Measurements from ENCODE around the gene MDFIC. TPM values are rescaled to one million over a fixed set of nuclear protein-coding genes. Genes with fewer than 3 reads are reported as not detected.
"Not testable (repeated sequence)": the region's sequence is repeated elsewhere in the genome, so short reads cannot be mapped to it uniquely, and the experiment has no call there.

MDFIC gene
- total RNA-seq, 1 experiment from 2014 or later, result 13.0 TPM

- intact Hi-C loops (cut with micrococcal nuclease; ENCODE audit: unreplicated experiment), result no loop called here
- H3K36me3 Mint-ChIP-seq (ENCODE audit: insufficient read depth, unreplicated experiment), result no peaks in the 10 kb centered on the region
- DNase-seq, result no peak
These were observed 36.1 kb upstream of the MDFIC start for GRCh38 chr7:114885836-114886235.

GRCh38 chr7:114886241-114886640 lies 35.7 kb upstream of the MDFIC start:
- Mint-ChIP-seq H3K4me1 (ENCODE audit: low read depth, unreplicated experiment) (no peaks in the 10 kb centered on the region), H3K36me3 (ENCODE audit: insufficient read depth, unreplicated experiment) (no peaks in the 10 kb centered on the region), H3K27me3 (ENCODE audit: unreplicated experiment) (no peaks in the 10 kb centered on the region), H3K4me3 (ENCODE audit: low read depth, unreplicated experiment) (no peak overlapping the region), H3K9me3 (ENCODE audit: low read depth, unreplicated experiment) (peaks cover 3% of the 10 kb centered on the region), H3K27ac (ENCODE audit: unreplicated experiment) (no peak overlapping the region)
- DNase-seq, result no peak
- BruUV-seq (replicated peaks), result no TSS peak
- CTCF ChIA-PET, result interaction anchor here (0.6 kb wide), 1 partner anchor 387 kb away, joined by 4 read pairs; no protein-coding TSS in a partner anchor
- intact Hi-C loops (cut with micrococcal nuclease; ENCODE audit: unreplicated experiment), result no loop called here
- TF ChIP-seq CTCF (IDR thresholded peaks at IDR 0.05; ENCODE audit: unreplicated experiment), result no peak

More at GRCh38 chr7:114885836-114886235, 36.1 kb upstream of the MDFIC start:
- no peak overlapping the region for H3K4me3 Mint-ChIP-seq (ENCODE audit: low read depth, unreplicated experiment)
- no TSS peak for BruUV-seq (replicated peaks)
- CTCF ChIA-PET, result interaction anchor here (0.6 kb wide), 1 partner anchor 386 kb away, joined by 4 read pairs; no protein-coding TSS in a partner anchor
- H3K4me1 Mint-ChIP-seq (ENCODE audit: low read depth, unreplicated experiment), result no peaks in the 10 kb centered on the region
- no peaks in the 10 kb centered on the region for H3K27me3 Mint-ChIP-seq (ENCODE audit: unreplicated experiment)
- no peak for TF ChIP-seq CTCF (IDR thresholded peaks at IDR 0.05; ENCODE audit: unreplicated experiment)
- H3K27ac Mint-ChIP-seq (ENCODE audit: unreplicated experiment), result no peak overlapping the region
- H3K9me3 Mint-ChIP-seq (ENCODE audit: low read depth, unreplicated experiment), result peaks cover 7% of the 10 kb centered on the region

GRCh38 chr7:114889116-114889515 lies 32.8 kb upstream of the MDFIC start:
- H3K27me3 Mint-ChIP-seq (ENCODE audit: unreplicated experiment); intact Hi-C loops (cut with micrococcal nuclease; ENCODE audit: unreplicated experiment); H3K36me3 Mint-ChIP-seq (ENCODE audit: insufficient read depth, unreplicated experiment); BruUV-seq (replicated peaks); DNase-seq; H3K9me3 Mint-ChIP-seq (ENCODE audit: low read depth, unreplicated experiment); H3K4me1 Mint-ChIP-seq (ENCODE audit: low read depth, unreplicated experiment); H3K4me3 Mint-ChIP-seq (ENCODE audit: low read depth, unreplicated experiment): not testable (repeated sequence)
- peak overlapping the region; percentile 40 for H3K27ac Mint-ChIP-seq (ENCODE audit: unreplicated experiment)
- CTCF ChIA-PET, result interaction anchor here (0.7 to 1.0 kb wide), 5 partner anchors 9 to 462 kb away, joined by 3 to 4 read pairs (median 4); no protein-coding TSS in a partner anchor

GRCh38 chr7:114889646-114890285 lies 32.1 kb upstream of the MDFIC start:
- no peaks in the 10 kb centered on the region for H3K4me1 Mint-ChIP-seq (ENCODE audit: low read depth, unreplicated experiment)
- no TSS peak for BruUV-seq (replicated peaks)
- no peaks in the 10 kb centered on the region for H3K36me3 Mint-ChIP-seq (ENCODE audit: insufficient read depth, unreplicated experiment)
- TF ChIP-seq CTCF (IDR thresholded peaks at IDR 0.05; ENCODE audit: unreplicated experiment), result no peak
- intact Hi-C loops (cut with micrococcal nuclease; ENCODE audit: unreplicated experiment), result no loop called here
- peak overlapping the region; percentile 40 for H3K27ac Mint-ChIP-seq (ENCODE audit: unreplicated experiment)
- peaks cover 2% of the 10 kb centered on the region for H3K9me3 Mint-ChIP-seq (ENCODE audit: low read depth, unreplicated experiment)
- CTCF ChIA-PET, result interaction anchor here (0.7 to 1.0 kb wide), 4 partner anchors 9 to 463 kb away, joined by 3 to 4 read pairs (median 4); no protein-coding TSS in a partner anchor
- H3K27me3 Mint-ChIP-seq (ENCODE audit: unreplicated experiment), result no peaks in the 10 kb centered on the region
- no peak for DNase-seq
- H3K4me3 Mint-ChIP-seq (ENCODE audit: low read depth, unreplicated experiment), result no peak overlapping the region

GRCh38 chr7:114890561-114890960 lies 31.3 kb upstream of the MDFIC start:
- Mint-ChIP-seq H3K27me3 (ENCODE audit: unreplicated experiment) (no peaks in the 10 kb centered on the region), H3K27ac (ENCODE audit: unreplicated experiment) (no peak overlapping the region), H3K9me3 (ENCODE audit: low read depth, unreplicated experiment) (peaks cover 2% of the 10 kb centered on the region), H3K36me3 (ENCODE audit: insufficient read depth, unreplicated experiment) (no peaks in the 10 kb centered on the region), H3K4me3 (ENCODE audit: low read depth, unreplicated experiment) (no peak overlapping the region), H3K4me1 (ENCODE audit: low read depth, unreplicated experiment) (no peaks in the 10 kb centered on the region)
- no peak for TF ChIP-seq CTCF (IDR thresholded peaks at IDR 0.05; ENCODE audit: unreplicated experiment)
- CTCF ChIA-PET, result no interaction called here
- intact Hi-C loops (cut with micrococcal nuclease; ENCODE audit: unreplicated experiment), result no loop called here
- DNase-seq, result no peak
- no TSS peak for BruUV-seq (replicated peaks)
